Progenitor cell of endocrine pancreas (in vitro differentiated cells): ENCODE measurements around the gene SEC14L3. TPM values are rescaled to one million over a fixed set of nuclear protein-coding genes. Genes with fewer than 3 reads are reported as not detected.
A peak's percentile ranks its signal among the peaks of the same experiment; 100 is the strongest.

Source experiments
- DNase-seq: peaks from one replicate; pipeline ENCODE4 v3.0.0; 2021; ENCODE audit warnings: low spot score; ENCODE audit not compliant: unreplicated experiment
- H3K27ac Mint-ChIP-seq: 2 replicates; pipeline ENCODE4 v1.8.0; 2021; ENCODE audit warnings: mild to moderate bottlenecking, moderate library complexity, mixed read lengths
- H3K27me3 Mint-ChIP-seq: 2 replicates; pipeline ENCODE4 v1.8.0; 2021; ENCODE audit warnings: mixed read lengths
- H3K36me3 Mint-ChIP-seq: 2 replicates; pipeline ENCODE4 v1.8.0; 2022; ENCODE audit warnings: mixed read lengths; ENCODE audit not compliant: insufficient read depth
- H3K4me1 Mint-ChIP-seq: 2 replicates; pipeline ENCODE4 v1.8.0; 2021; ENCODE audit warnings: low read depth, mixed read lengths
- H3K4me3 Mint-ChIP-seq: 2 replicates; pipeline ENCODE4 v1.8.0; 2021; ENCODE audit warnings: low read depth, mild to moderate bottlenecking, moderate library complexity, mixed read lengths
- H3K9me3 Mint-ChIP-seq: 2 replicates; pipeline ENCODE4 v1.8.0; 2021; ENCODE audit warnings: low read depth, mixed read lengths
- CTCF ChIP-seq: fragments of 200-600 bp; sonication (generic); IDR thresholded peaks from one replicate; pipeline ENCODE4 v1.5.0; 2021; ENCODE audit warnings: antibody characterized with exemption, mild to moderate bottlenecking; ENCODE audit not compliant: unreplicated experiment
- total RNA-seq: library from RNA; stranded (reverse); gene quantifications from 2 replicates; pipeline ENCODE4 v1.2.1, GENCODE V29; 2021

SEC14L3 gene
- total RNA-seq, 1 donor from 2014 or later: not detected

GRCh38 chr22:30421695-30422480, 49.9 kb downstream of the SEC14L3 start:
- Mint-ChIP-seq H3K27ac (peak overlapping the region; percentile 97), H3K36me3 (peaks cover 2% of the 10 kb centered on the region), H3K9me3 (no peaks in the 10 kb centered on the region), H3K4me1 (peaks cover 61% of the 10 kb centered on the region), H3K4me3 (peak overlapping the region; percentile 85), H3K27me3 (no peaks in the 10 kb centered on the region)
- DNase-seq: no peak
- TF ChIP-seq CTCF: no peak

GRCh38 chr22:30420347-30421125, 51.3 kb downstream of the SEC14L3 start:
- TF ChIP-seq CTCF: no peak
- no peak for DNase-seq
- no peak overlapping the region for H3K4me3 Mint-ChIP-seq
- no peaks in the 10 kb centered on the region for H3K9me3 Mint-ChIP-seq
- peak overlapping the region; percentile 65 for H3K27ac Mint-ChIP-seq
- H3K36me3 Mint-ChIP-seq: peaks cover 11% of the 10 kb centered on the region
- peaks cover 65% of the 10 kb centered on the region for H3K4me1 Mint-ChIP-seq
- H3K27me3 Mint-ChIP-seq: no peaks in the 10 kb centered on the region

DNA sequence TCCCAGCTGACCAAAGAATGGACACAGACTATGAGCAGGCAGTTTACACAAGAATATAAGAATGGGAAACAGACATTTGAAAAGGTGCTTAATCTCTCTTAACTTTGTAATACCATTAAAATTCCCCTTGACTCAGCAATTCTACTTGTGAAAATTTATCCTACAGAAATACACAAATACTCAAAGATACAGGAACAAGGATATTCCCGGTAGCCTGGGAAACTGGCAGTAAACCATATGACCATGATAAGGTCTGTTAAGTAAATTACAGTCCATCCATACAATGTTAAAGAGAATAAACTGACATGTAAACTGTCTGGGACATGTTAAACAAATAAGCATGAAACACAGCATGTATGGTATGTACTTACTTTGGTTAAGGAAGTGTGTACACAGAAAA, 55.0 kb downstream of the SEC14L3 start:
- H3K36me3 Mint-ChIP-seq: peaks cover 20% of the 10 kb centered on the region

GRCh38 chr22:30416403-30416802, 55.4 kb downstream of the SEC14L3 start:
- H3K4me3 Mint-ChIP-seq: no peak overlapping the region
- no peak for DNase-seq
- no peaks in the 10 kb centered on the region for H3K27me3 Mint-ChIP-seq
- no peak for TF ChIP-seq CTCF
- peaks cover 20% of the 10 kb centered on the region for H3K36me3 Mint-ChIP-seq
- peak overlapping the region; percentile 67 for H3K27ac Mint-ChIP-seq
- H3K4me1 Mint-ChIP-seq: peaks cover 45% of the 10 kb centered on the region
- H3K9me3 Mint-ChIP-seq: no peaks in the 10 kb centered on the region

More for the DNA sequence above, 55.0 kb downstream of the SEC14L3 start:
- H3K4me1 Mint-ChIP-seq: peaks cover 50% of the 10 kb centered on the region
- peak overlapping the region; percentile 67 for H3K27ac Mint-ChIP-seq
- TF ChIP-seq CTCF: no peak
- no peak for DNase-seq
- H3K27me3 Mint-ChIP-seq: no peaks in the 10 kb centered on the region
- no peaks in the 10 kb centered on the region for H3K9me3 Mint-ChIP-seq
- H3K4me3 Mint-ChIP-seq: peak overlapping the region; percentile 14

GRCh38 chr22:30414525-30415047, 57.2 kb downstream of the SEC14L3 start:
- DNase-seq: no peak
- Mint-ChIP-seq H3K27me3 (no peaks in the 10 kb centered on the region), H3K4me1 (peaks cover 33% of the 10 kb centered on the region), H3K9me3 (no peaks in the 10 kb centered on the region), H3K27ac (no peak overlapping the region), H3K36me3 (peaks cover 24% of the 10 kb centered on the region), H3K4me3 (no peak overlapping the region)
- no peak for TF ChIP-seq CTCF
